SK-N-MC (cell line): ENCODE results near the gene LORICRIN.
"Not testable (repeated sequence)": the region's sequence is repeated elsewhere in the genome, so short reads cannot be mapped to it uniquely, and the experiment has no call there.

Source experiments
- EZH2 ChIP-seq: fragments of 200-600 bp; sonication (generic); IDR thresholded peaks from one replicate; pipeline ENCODE4 v1.6.1; 2017; ENCODE audit warnings: antibody characterized with exemption
- POLR2AphosphoS5 ChIP-seq: IDR thresholded peaks from 2 replicates; pipeline ENCODE4 v1.6.1; 2012; ENCODE audit warnings: mild to moderate bottlenecking, low read depth, low read length, borderline replicate concordance

DNA sequence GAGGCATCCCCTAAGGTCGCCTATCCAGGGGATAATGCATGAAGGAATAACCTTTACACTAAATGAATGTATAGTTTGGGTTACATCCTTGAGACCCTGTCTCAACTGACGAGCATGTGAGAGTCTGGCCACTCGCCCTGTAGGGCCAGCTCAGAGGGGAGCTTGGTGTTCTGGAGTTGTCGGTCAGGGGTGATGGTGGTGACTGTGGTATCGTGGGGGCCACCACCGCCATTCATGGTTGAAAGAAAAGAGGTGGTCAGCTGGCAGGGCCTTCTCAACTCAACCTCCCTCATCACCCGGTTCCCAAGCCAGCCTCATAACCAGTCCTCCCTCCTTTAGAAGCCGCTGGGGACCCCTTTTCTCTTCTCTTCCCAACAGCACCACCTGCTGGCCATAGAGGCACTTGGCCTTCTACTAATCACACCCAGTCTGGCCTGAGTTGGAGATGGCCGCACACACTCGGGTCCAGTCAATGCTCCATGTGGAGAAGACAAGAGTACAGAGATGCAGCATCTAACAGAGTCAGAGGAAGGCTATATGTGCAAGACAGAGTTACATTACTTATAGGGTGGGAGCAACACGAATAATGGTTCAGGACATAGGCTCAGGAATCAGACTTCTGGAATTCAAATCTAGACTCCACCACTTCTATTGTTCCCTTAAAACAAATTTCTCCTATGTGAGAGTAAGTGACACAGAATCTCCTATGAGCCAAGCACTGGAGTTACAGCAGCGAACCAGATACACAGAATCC, 30.2 kb upstream of the LORICRIN start:
- not testable (repeated sequence) for TF ChIP-seq EZH2, POLR2AphosphoS5
